Trophoblast cell (in vitro differentiated cells and primary cell): ENCODE results near the gene SYVN1.

Source experiments
- DNase-seq, 2 donors: peaks; one replicate each; pipeline ENCODE4 v3.0.0-alpha.2; 2016
- H2AFZ ChIP-seq: 2 replicates; pipeline ENCODE4 v1.6.1; 2013; ENCODE audit warnings: low read length, moderate library complexity, mild to moderate bottlenecking; ENCODE audit not compliant: insufficient read depth, poor library complexity
- H2AK5ac ChIP-seq: 2 replicates; pipeline ENCODE4 v1.6.1; 2013; ENCODE audit warnings: mild to moderate bottlenecking, low read length
- H2BK120ac ChIP-seq: 2 replicates; pipeline ENCODE4 v1.6.1; 2013; ENCODE audit warnings: low read length, mild to moderate bottlenecking, moderate library complexity; ENCODE audit not compliant: insufficient read depth, poor library complexity
- H2BK12ac ChIP-seq: 2 replicates; pipeline ENCODE4 v1.6.1; 2013; ENCODE audit warnings: mild to moderate bottlenecking, low read length, moderate library complexity
- H2BK5ac ChIP-seq: 2 replicates; pipeline ENCODE4 v1.6.1; 2013; ENCODE audit warnings: low read length, low read depth, moderate library complexity, mild to moderate bottlenecking; ENCODE audit not compliant: poor library complexity
- H3K14ac ChIP-seq: 2 replicates; pipeline ENCODE4 v1.6.1; 2013; ENCODE audit warnings: mild to moderate bottlenecking, low read length
- H3K18ac ChIP-seq: 2 replicates; pipeline ENCODE4 v1.6.1; 2013; ENCODE audit warnings: mild to moderate bottlenecking, low read length
- H3K23ac ChIP-seq: 2 replicates; pipeline ENCODE4 v1.6.1; 2013; ENCODE audit warnings: low read length
- H3K27ac ChIP-seq: 2 replicates; pipeline ENCODE4 v1.5.1; 2013; ENCODE audit warnings: low read depth, mild to moderate bottlenecking, inconsistent platforms, low read length, moderate library complexity
- H3K27me3 ChIP-seq: 2 replicates; pipeline ENCODE4 v1.6.1; 2013; ENCODE audit warnings: inconsistent platforms, mild to moderate bottlenecking, low read length, moderate library complexity; ENCODE audit not compliant: insufficient read depth
- H3K36me3 ChIP-seq, 2 experiments: 1 replicate in 1 of 2; 2 replicates in 1 of 2; pipeline ENCODE4 v1.6.1; 2013; ENCODE audit warnings: low read length in 2 of 2, mild to moderate bottlenecking in 2 of 2, moderate library complexity in 1 of 2; ENCODE audit not compliant: insufficient read depth in 2 of 2, control insufficient read depth in 1 of 2
- H3K4ac ChIP-seq: 2 replicates; pipeline ENCODE4 v1.6.1; 2013; ENCODE audit warnings: low read depth, mild to moderate bottlenecking, low read length, moderate library complexity
- H3K4me1 ChIP-seq, 2 experiments: 1 replicate in 1 of 2; 2 replicates in 1 of 2; pipeline ENCODE4 v1.6.1; 2013; ENCODE audit warnings: low read length in 2 of 2, mild to moderate bottlenecking in 2 of 2, moderate library complexity in 1 of 2; ENCODE audit not compliant: insufficient read depth in 2 of 2, control insufficient read depth in 1 of 2
- H3K4me2 ChIP-seq: 2 replicates; pipeline ENCODE4 v1.6.1; 2013; ENCODE audit warnings: inconsistent platforms, mild to moderate bottlenecking, low read length, moderate library complexity
- H3K4me3 ChIP-seq: 2 replicates; pipeline ENCODE4 v1.5.1; 2013; ENCODE audit warnings: mild to moderate bottlenecking, low read depth, low read length, inconsistent platforms
- H3K79me1 ChIP-seq: one replicate; pipeline ENCODE4 v1.6.1; 2013; ENCODE audit warnings: low read length
- H3K79me2 ChIP-seq: 2 replicates; pipeline ENCODE4 v1.6.1; 2013; ENCODE audit warnings: low read length, mild to moderate bottlenecking; ENCODE audit not compliant: control insufficient read depth, insufficient read depth, poor library complexity
- H3K9ac ChIP-seq: 2 replicates; pipeline ENCODE4 v1.6.1; 2013; ENCODE audit warnings: mild to moderate bottlenecking, low read length
- H3K9me3 ChIP-seq: 2 replicates; pipeline ENCODE4 v1.6.1; 2013; ENCODE audit warnings: low read depth, mild to moderate bottlenecking, control low read depth, inconsistent platforms, low read length; ENCODE audit not compliant: insufficient read depth
- H4K12ac ChIP-seq: 2 replicates; pipeline ENCODE4 v1.6.1; 2013; ENCODE audit warnings: low read depth, mild to moderate bottlenecking, low read length, moderate library complexity
- H4K8ac ChIP-seq: 2 replicates; pipeline ENCODE4 v1.6.1; 2013; ENCODE audit warnings: low read depth, mild to moderate bottlenecking, low read length, moderate library complexity
- H4K91ac ChIP-seq: one replicate; pipeline ENCODE4 v1.6.1; 2013; ENCODE audit warnings: low read depth, mild to moderate bottlenecking, low read length, moderate library complexity
- WGBS: extraction: QIAGEN DNeasy Blood & Tissue Kit; methylation state at CpG from one replicate; pipeline ENCODE4 v1.1.7; 2013; ENCODE audit warnings: missing lambda C conversion rate; ENCODE audit not compliant: insufficient read length, insufficient coverage; ENCODE audit errors: extremely low coverage; 5-methylcytosine and 5-hydroxymethylcytosine counted together

Gene SYVN1

DNA sequence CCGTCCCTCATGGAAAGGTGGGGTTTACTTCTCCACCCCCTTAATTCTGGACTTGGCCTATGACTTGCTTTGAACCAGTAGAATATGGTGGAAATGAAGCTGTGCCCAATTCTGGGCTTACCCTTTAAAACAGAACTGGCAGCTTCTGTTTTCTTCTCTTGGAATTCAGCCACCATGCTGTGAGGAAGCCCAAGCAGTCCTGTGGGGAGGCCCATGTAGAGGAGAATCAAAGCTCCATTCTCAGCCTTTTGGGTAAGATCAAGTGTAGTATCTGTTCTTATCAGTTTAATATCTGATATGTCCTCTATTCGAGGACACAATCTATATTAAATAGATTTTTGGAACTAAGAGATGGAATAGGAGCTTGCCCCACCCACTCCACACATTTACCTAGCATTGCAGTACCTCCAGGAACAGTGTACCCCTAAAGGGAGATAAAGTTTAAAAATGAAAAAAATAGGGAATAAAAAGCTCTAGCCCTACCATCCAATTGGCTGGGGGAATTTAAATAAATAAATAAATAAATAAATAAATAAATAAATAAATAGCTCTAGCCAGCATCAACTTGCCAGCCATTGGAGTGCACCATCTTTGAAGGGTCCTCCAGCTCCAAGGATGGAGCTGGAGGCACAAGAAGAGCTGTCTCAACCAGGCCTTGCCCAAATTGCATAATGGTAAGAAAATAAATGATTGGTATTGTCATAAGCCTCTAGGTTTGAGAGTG is 13.2 kb upstream of the SYVN1 start:
- H3K4me1 ChIP-seq, result no peaks in the 10 kb centered on the region
- no peak overlapping the region for H3K27ac ChIP-seq
- no peaks in the 10 kb centered on the region for H3K79me2 ChIP-seq
- no peak overlapping the region for H3K23ac ChIP-seq
- no peaks in the 10 kb centered on the region for H3K36me3 ChIP-seq
- H3K9me3 ChIP-seq, result peaks cover 2% of the 10 kb centered on the region
- no peak overlapping the region for H3K9ac ChIP-seq
- H2BK5ac ChIP-seq, result no peak overlapping the region
- no peak overlapping the region for H4K8ac ChIP-seq
- H4K91ac ChIP-seq, result no peak overlapping the region
- no peak for DNase-seq
- H2AK5ac ChIP-seq, result no peak overlapping the region
- no peak overlapping the region for H3K4me3 ChIP-seq
- no peak overlapping the region for H2BK120ac ChIP-seq
- no peak overlapping the region for H2BK12ac ChIP-seq
- no peaks in the 10 kb centered on the region for H3K79me1 ChIP-seq
- no peak overlapping the region for H2AFZ ChIP-seq
- no peak overlapping the region for H3K4ac ChIP-seq
- H3K14ac ChIP-seq, result no peak overlapping the region
- no CpG with 5 or more reads among the region's 2 CpGs for WGBS
- H4K12ac ChIP-seq, result no peak overlapping the region
- H3K4me2 ChIP-seq, result no peak overlapping the region
- no peaks in the 10 kb centered on the region for H3K27me3 ChIP-seq
- no peak overlapping the region for H3K18ac ChIP-seq

DNA sequence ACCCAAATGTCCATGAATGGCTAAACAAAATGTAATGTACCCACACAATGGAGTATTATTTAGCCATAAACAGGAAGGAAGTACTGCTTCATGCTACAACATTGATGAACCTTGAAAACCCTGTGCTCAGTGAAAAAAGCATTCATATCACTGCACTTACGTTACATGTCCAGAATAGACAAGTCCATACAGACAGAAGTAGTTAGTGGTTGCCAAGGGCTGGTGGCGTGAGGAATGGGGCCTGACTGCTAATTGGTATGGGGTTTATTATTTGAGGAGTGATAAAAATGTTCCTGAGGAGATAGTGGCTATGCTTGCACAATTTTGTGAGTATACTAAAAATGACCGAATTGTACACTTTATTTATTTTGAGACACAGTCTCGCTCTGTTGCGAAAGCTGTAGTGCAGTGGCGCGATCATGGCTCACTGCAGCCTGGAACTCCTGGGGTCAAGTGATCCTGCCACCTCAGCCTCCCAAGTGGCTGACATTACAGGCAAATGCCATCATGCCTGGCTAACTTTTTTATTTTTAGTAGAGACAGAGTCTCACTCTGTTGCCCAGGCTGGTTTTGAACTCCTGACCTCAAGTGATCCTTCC is 7.7 kb upstream of the SYVN1 start:
- Histone ChIP-seq H2AK5ac (no peak overlapping the region), H4K91ac (no peak overlapping the region), H3K27ac (no peak overlapping the region), H3K18ac (no peak overlapping the region), H3K9ac (no peak overlapping the region), H4K8ac (no peak overlapping the region), H3K36me3 (no peaks in the 10 kb centered on the region), H3K27me3 (no peaks in the 10 kb centered on the region), H2BK5ac (no peak overlapping the region), H2BK12ac (no peak overlapping the region), H3K79me2 (no peaks in the 10 kb centered on the region), H3K14ac (no peak overlapping the region), H4K12ac (no peak overlapping the region), H3K79me1 (no peaks in the 10 kb centered on the region), H3K4ac (no peak overlapping the region), H3K4me1 (no peaks in the 10 kb centered on the region), H2AFZ (no peak overlapping the region), H3K4me3 (no peak overlapping the region), H3K9me3 (peaks cover 2% of the 10 kb centered on the region), H2BK120ac (no peak overlapping the region), H3K4me2 (no peak overlapping the region), H3K23ac (no peak overlapping the region)
- WGBS, result no CpG with 5 or more reads among the region's 7 CpGs
- DNase-seq, result no peak

DNA sequence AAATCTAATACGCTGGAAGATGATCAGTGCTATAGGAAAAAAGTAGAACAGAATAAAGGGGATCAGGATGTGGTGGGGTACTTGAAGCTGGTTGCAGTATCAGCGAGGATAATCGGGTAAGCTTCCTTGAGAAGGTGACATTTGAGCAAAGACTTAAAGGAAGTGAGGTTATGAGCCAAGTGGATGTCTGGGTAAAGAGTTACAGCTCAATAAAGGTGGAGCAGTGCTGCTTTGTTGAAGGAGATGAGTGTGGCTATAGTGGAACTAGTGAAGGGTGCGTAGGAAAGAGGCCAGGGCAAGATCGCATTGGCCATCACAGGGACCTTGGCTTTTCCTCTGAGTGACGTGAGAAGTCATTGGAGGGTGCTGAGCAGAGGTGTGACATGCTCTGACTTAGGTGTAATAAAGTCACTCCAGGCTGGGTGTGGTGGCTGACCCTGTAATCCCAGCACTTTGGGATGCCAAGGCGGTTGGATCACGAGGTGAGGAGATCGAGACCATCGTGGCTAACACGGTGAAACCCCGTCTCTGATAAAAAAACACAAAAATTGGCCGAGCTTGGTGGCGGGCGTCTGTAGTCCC is 2.3 kb upstream of the SYVN1 start:
- Histone ChIP-seq H3K14ac (no peak overlapping the region), H3K27me3 (no peaks in the 10 kb centered on the region), H3K9ac (no peak overlapping the region), H3K4me2 (no peak overlapping the region), H3K79me2 (peaks cover 9% of the 10 kb centered on the region), H2AK5ac (no peak overlapping the region), H3K27ac (no peak overlapping the region), H2BK120ac (no peak overlapping the region), H4K8ac (no peak overlapping the region), H4K12ac (no peak overlapping the region), H3K79me1 (peaks cover 11% of the 10 kb centered on the region), H3K36me3 (peaks cover 13 to 15% of the 10 kb centered on the region in 2 experiments), H3K4me1 (peaks cover 7 to 12% of the 10 kb centered on the region in 2 experiments), H3K18ac (no peak overlapping the region), H3K23ac (peak overlapping the region; percentile 30), H2BK5ac (no peak overlapping the region), H2BK12ac (no peak overlapping the region), H3K9me3 (peaks cover 1% of the 10 kb centered on the region), H3K4ac (no peak overlapping the region), H2AFZ (no peak overlapping the region), H3K4me3 (no peak overlapping the region), H4K91ac (no peak overlapping the region)
- DNase-seq, result no peak
- no CpG with 5 or more reads among the region's 15 CpGs for WGBS

DNA sequence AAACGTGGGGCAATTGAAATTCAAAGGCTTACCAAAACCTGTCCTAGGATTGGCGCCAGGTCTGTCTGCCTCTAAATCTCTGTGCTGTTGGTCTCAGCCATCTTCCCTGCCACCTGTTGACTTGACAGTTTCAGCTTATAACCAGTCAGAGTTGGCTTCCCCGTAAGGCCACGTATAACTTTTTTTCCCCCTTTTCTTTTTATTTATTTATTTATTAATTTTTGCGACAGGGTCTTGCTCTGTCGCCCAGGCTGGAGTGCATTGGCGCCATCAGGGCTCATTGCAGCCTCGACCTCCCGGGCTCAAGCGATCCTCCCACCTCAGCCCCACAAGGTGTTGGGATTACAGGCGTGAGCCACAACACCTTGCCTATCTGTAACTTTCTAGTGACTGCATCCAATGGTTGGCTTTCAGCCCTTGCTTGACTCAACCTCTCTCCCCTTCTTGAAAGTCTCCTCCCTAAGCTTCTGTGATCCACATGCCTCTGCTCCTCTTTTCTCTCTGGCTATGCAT is 1.4 kb upstream of the SYVN1 start:
- no peak for DNase-seq
- Histone ChIP-seq H3K4ac (no peak overlapping the region), H3K14ac (no peak overlapping the region), H4K91ac (peak overlapping the region; percentile 40), H2AFZ (no peak overlapping the region), H2BK120ac (no peak overlapping the region), H2AK5ac (no peak overlapping the region), H3K18ac (no peak overlapping the region), H3K4me1 (peaks cover 7 to 12% of the 10 kb centered on the region in 2 experiments), H3K36me3 (peaks cover 22 to 24% of the 10 kb centered on the region in 2 experiments), H4K8ac (peak overlapping the region; percentile 12), H3K9me3 (peaks cover 1% of the 10 kb centered on the region), H3K4me2 (peak overlapping the region; percentile 85), H3K27ac (no peak overlapping the region), H3K79me2 (peaks cover 9% of the 10 kb centered on the region), H2BK12ac (no peak overlapping the region), H3K9ac (no peak overlapping the region), H3K23ac (no peak overlapping the region), H4K12ac (no peak overlapping the region), H3K27me3 (no peaks in the 10 kb centered on the region), H2BK5ac (no peak overlapping the region), H3K4me3 (no peak overlapping the region), H3K79me1 (peaks cover 11% of the 10 kb centered on the region)
- no CpG with 5 or more reads among the region's 11 CpGs for WGBS
